ENCODE measurements around the gene ANKMY1.

Gene ANKMY1

GRCh38 chr2:240468303-240469238 lies 89.2 kb downstream of the ANKMY1 start:
- no peak for DNase-seq

- no peak for DNase-seq
Measured at GRCh38 chr2:240467659-240468302, 90.0 kb downstream of the ANKMY1 start.

GRCh38 chr2:240467149-240467642 lies 90.6 kb downstream of the ANKMY1 start:
- no peak for DNase-seq

GRCh38 chr2:240466579-240467148 lies 91.1 kb downstream of the ANKMY1 start:
- DNase-seq, result no peak

GRCh38 chr2:240465765-240466578 lies 91.8 kb downstream of the ANKMY1 start:
- no peak for DNase-seq

- peak in 1 of 2 experiments; percentile 0 for DNase-seq
Measured at GRCh38 chr2:240465268-240465764, 92.5 kb downstream of the ANKMY1 start.

- no peak for DNase-seq
Measured at GRCh38 chr2:240464514-240465241, 93.1 kb downstream of the ANKMY1 start.

- no peak for DNase-seq
Measured at GRCh38 chr2:240463866-240464481, 93.8 kb downstream of the ANKMY1 start.

GRCh38 chr2:240463274-240463865 lies 94.4 kb downstream of the ANKMY1 start:
- no peak for DNase-seq

- no peak for DNase-seq
Measured at GRCh38 chr2:240462707-240463273, 95.0 kb downstream of the ANKMY1 start.

GRCh38 chr2:240462073-240462706 lies 95.6 kb downstream of the ANKMY1 start:
- DNase-seq, result no peak

GRCh38 chr2:240461471-240462072 lies 96.2 kb downstream of the ANKMY1 start:
- no peak for DNase-seq

- DNase-seq, result no peak
Measured at GRCh38 chr2:240460781-240461431, 96.9 kb downstream of the ANKMY1 start.

- DNase-seq, result no peak
Measured at GRCh38 chr2:240460253-240460711, 97.5 kb downstream of the ANKMY1 start.

GRCh38 chr2:240459401-240460252 lies 98.2 kb downstream of the ANKMY1 start:
- DNase-seq, result no peak

- no peak for DNase-seq
Measured at GRCh38 chr2:240458900-240459391, 98.8 kb downstream of the ANKMY1 start.

GRCh38 chr2:240458044-240458899 lies 99.5 kb downstream of the ANKMY1 start:
- no peak for DNase-seq

Measured in activated CD4-positive, alpha-beta T cell treated with anti-CD3 and anti-CD28 coated beads, Interleukin-2, amount 50 U/mL, for 4 hours (primary cell).